Activated B cell treated with CpG ODN at 0.5 μM for 24 hours (primary cell): Measurements from ENCODE around the gene TSPAN12. TPM values are rescaled to one million over a fixed set of nuclear protein-coding genes. Genes with fewer than 3 reads are reported as not detected.

Experiments used
- ATAC-seq: fragments of 200-7000 bp; cut with Tn5 transposase; one replicate; pipeline ENCODE4 v1.10.0; 2021; ENCODE audit warnings: low read depth, mild to moderate bottlenecking, moderate library complexity
- CTCF ChIA-PET: fragments of 350-600 bp; sonication (Branson Sonifier 250); formaldehyde crosslinking; loops from one replicate; lab custom pipeline; 2021; ENCODE audit warnings: antibody characterized with exemption; lab: Charles Lee
- POLR2A ChIA-PET: fragments of 350-600 bp; sonication (Branson Sonifier 250); formaldehyde crosslinking; loops from one replicate; lab custom pipeline; 2021; ENCODE audit warnings: antibody characterized with exemption; lab: Charles Lee
- DNase-seq: peaks from one replicate; pipeline ENCODE4 v3.0.0; 2022
- H3K27ac Mint-ChIP-seq: one replicate; pipeline ENCODE4 v1.8.0; 2020; ENCODE audit warnings: mixed read lengths
- H3K27me3 Mint-ChIP-seq: one replicate; pipeline ENCODE4 v1.8.0; 2021; ENCODE audit warnings: mixed read lengths
- H3K36me3 Mint-ChIP-seq: one replicate; pipeline ENCODE4 v1.8.0; 2021; ENCODE audit warnings: low read depth, mixed read lengths
- H3K4me1 Mint-ChIP-seq: one replicate; pipeline ENCODE4 v1.8.0; 2021; ENCODE audit warnings: mixed read lengths
- H3K4me3 Mint-ChIP-seq: one replicate; pipeline ENCODE4 v1.8.0; 2020; ENCODE audit warnings: mild to moderate bottlenecking, mixed read lengths
- H3K9me3 Mint-ChIP-seq: one replicate; pipeline ENCODE4 v1.8.0; 2020; ENCODE audit warnings: mixed read lengths
- intact Hi-C: fragments of 100-400 bp; cut with micrococcal nuclease; formaldehyde crosslinking; loops from one replicate; pipeline ENCODE4 v1.15.1; 2024
- total RNA-seq: library from RNA; stranded (reverse); gene quantifications from 2 replicates; pipeline ENCODE4 v1.2.3, GENCODE V29; 2022
- TF ChIP-seq, protein P1 (sequence below): fragments of 200-600 bp; IDR thresholded peaks from one replicate; pipeline ENCODE4 v1.8.0; 2022; ENCODE audit warnings: antibody characterized with exemption, mild to moderate bottlenecking

TSPAN12 gene
- total RNA-seq, 1 donor from 2014 or later: not detected

DNA sequence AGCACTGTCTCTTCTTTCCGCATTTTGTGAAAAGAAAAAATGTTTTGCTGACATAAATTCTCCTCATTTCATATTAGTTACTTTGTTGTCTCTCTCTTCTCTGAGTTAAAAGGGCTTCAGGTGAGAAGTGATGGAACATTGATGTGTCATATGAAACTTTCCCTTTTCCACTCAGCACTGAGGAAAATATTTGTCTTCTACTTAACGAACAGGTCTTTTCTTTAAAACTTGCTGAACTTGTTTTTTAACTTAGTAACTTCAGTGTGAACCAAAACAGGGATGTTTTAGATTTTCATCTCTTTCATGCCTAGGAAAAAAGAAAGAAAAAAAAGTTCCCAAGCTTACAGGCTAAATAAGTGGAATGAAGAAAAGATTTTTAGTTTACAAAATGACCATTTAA, 19.0 kb upstream of the TSPAN12 start:
- intact Hi-C loops: no loop called here
- Mint-ChIP-seq H3K4me1 (no peaks in the 10 kb centered on the region), H3K4me3 (no peak overlapping the region), H3K36me3 (no peaks in the 10 kb centered on the region), H3K27me3 (peaks cover 15% of the 10 kb centered on the region), H3K9me3 (no peaks in the 10 kb centered on the region), H3K27ac (no peak overlapping the region)
- POLR2A ChIA-PET: no interaction called here
- ATAC-seq (no peak), DNase-seq (no peak)
- TF ChIP-seq, protein P1, sequence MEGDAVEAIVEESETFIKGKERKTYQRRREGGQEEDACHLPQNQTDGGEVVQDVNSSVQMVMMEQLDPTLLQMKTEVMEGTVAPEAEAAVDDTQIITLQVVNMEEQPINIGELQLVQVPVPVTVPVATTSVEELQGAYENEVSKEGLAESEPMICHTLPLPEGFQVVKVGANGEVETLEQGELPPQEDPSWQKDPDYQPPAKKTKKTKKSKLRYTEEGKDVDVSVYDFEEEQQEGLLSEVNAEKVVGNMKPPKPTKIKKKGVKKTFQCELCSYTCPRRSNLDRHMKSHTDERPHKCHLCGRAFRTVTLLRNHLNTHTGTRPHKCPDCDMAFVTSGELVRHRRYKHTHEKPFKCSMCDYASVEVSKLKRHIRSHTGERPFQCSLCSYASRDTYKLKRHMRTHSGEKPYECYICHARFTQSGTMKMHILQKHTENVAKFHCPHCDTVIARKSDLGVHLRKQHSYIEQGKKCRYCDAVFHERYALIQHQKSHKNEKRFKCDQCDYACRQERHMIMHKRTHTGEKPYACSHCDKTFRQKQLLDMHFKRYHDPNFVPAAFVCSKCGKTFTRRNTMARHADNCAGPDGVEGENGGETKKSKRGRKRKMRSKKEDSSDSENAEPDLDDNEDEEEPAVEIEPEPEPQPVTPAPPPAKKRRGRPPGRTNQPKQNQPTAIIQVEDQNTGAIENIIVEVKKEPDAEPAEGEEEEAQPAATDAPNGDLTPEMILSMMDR: no peak
- CTCF ChIA-PET: interaction anchor here (0.6 kb wide), 1 partner anchor 9 kb away, joined by 3 read pairs; no protein-coding TSS in a partner anchor

DNA sequence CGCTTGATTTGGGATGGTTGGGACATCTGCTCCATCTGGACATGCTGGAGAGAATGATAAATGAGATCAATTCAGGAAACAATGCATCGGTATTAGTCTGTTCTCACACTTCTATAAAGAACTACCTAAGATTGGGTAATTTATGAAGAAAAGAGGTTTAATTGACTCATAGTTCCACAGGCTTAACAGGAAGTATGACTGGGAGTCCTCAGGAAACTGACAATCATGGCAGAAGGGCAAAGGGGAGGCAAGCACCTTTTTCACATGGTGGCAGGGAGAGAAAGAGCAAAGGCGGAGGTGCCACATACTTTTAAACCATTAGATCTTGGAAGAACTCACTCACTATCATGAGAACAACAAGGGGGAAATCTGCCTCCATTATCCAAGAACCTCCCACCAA, 16.8 kb upstream of the TSPAN12 start:
- Mint-ChIP-seq H3K27me3 (peaks cover 14% of the 10 kb centered on the region), H3K27ac (no peak overlapping the region), H3K4me1 (no peaks in the 10 kb centered on the region), H3K4me3 (no peak overlapping the region), H3K36me3 (no peaks in the 10 kb centered on the region), H3K9me3 (no peaks in the 10 kb centered on the region)
- intact Hi-C loops: no loop called here
- DNase-seq (no peak), ATAC-seq (no peak)
- ChIA-PET POLR2A (no interaction called here), CTCF (no interaction called here)
- TF ChIP-seq, protein P1: no peak

DNA sequence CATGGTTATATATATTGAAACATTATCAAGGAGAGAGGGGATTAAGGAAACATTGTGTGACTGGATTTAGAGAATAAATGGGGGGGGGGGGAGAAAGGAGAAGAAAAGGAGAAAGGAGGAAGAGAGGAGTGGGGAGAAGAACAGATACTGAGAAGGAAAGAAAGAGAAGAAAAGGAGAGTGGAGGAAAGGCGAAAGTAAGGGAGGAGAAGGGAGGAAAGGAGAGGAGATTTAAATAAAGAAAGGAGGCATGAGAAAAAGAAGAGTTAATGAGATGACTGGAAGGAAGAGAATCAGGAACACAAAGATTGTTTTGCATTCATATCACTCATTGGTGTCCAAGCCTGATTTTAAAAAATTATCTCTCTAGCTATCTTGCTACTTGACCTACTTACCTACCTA, 16.1 kb upstream of the TSPAN12 start:
- intact Hi-C loops: no loop called here
- TF ChIP-seq, protein P1: no peak
- no peak for DNase-seq
- no peaks in the 10 kb centered on the region for H3K9me3 Mint-ChIP-seq
- ChIA-PET CTCF (no interaction called here), POLR2A (no interaction called here)
- peaks cover 14% of the 10 kb centered on the region for H3K27me3 Mint-ChIP-seq
- H3K36me3 Mint-ChIP-seq: no peaks in the 10 kb centered on the region
- no peak overlapping the region for H3K4me3 Mint-ChIP-seq
- no peak overlapping the region for H3K27ac Mint-ChIP-seq
- H3K4me1 Mint-ChIP-seq: no peaks in the 10 kb centered on the region
- no peak for ATAC-seq

DNA sequence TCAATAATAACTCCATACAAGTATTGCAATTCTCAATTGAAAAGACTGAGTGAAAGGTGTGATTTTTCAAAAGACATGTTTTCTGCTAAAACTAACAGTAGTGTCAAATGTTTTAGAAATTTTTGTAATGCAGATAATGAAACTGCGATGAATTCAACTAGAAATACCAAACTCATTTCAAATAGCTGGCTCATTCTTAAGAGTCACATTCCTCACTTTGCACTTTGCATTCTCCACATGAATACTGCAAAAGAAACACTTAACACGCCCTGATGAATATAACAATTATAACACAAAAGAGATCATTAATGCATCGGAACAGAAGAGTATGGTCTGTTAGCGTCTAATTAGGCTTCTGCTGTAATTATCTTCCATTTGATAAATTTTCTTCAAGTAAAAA, 15.5 kb upstream of the TSPAN12 start:
- Mint-ChIP-seq H3K4me1 (no peaks in the 10 kb centered on the region), H3K36me3 (no peaks in the 10 kb centered on the region), H3K27ac (no peak overlapping the region), H3K27me3 (peaks cover 14% of the 10 kb centered on the region), H3K4me3 (no peak overlapping the region), H3K9me3 (no peaks in the 10 kb centered on the region)
- CTCF ChIA-PET: no interaction called here
- ATAC-seq: no peak
- DNase-seq: no peak
- POLR2A ChIA-PET: no interaction called here
- TF ChIP-seq, protein P1: no peak
- intact Hi-C loops: no loop called here

DNA sequence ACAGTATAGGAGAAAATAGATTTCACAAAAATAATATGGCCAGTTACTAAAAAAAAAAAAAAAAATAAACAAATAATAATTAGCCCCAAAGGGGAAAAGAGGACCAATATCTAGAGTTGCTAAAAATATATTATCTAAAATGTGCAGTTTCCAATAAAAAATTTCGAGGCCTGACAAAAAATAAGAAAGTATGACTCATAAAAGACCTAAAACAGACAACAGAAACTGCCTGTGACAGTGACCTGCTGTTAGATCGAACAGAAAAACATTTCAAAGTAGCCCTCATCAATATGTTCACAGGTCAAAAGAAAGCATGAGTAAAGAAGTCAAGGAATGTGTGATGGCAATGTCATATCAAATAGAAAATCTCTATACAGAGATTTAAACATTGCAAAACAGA, 11.8 kb upstream of the TSPAN12 start:
- intact Hi-C loops: no loop called here
- TF ChIP-seq, protein P1: no peak
- H3K4me3 Mint-ChIP-seq: no peak overlapping the region
- ChIA-PET POLR2A (no interaction called here), CTCF (no interaction called here)
- H3K27me3 Mint-ChIP-seq: peaks cover 12% of the 10 kb centered on the region
- H3K36me3 Mint-ChIP-seq: no peaks in the 10 kb centered on the region
- no peaks in the 10 kb centered on the region for H3K9me3 Mint-ChIP-seq
- H3K4me1 Mint-ChIP-seq: no peaks in the 10 kb centered on the region
- no peak for ATAC-seq
- H3K27ac Mint-ChIP-seq: no peak overlapping the region
- DNase-seq: no peak
